Left renal cortex interstitium (tissue), 4 donors: ENCODE results near the gene QRSL1. TPM values are rescaled to one million over a fixed set of nuclear protein-coding genes. Genes with fewer than 3 reads are reported as not detected.
"Not testable (repeated sequence)": the region's sequence is repeated elsewhere in the genome, so short reads cannot be mapped to it uniquely, and the experiment has no call there.

ENCODE experiments used
- DNase-seq, 4 donors: peaks; one replicate each; pipeline ENCODE4 v3.0.0-alpha.2; 2013; ENCODE audit warnings: low read depth in 4 of 4, low spot score in 2 of 4, missing footprints in 1 of 4
- polyA plus RNA-seq, 4 donors: library from polyadenylated mRNA; unstranded; fragments of 120-200 nt; gene quantifications; one replicate each; pipeline ENCODE4 v1.2.1, GENCODE V29; 2013; ENCODE audit not compliant: insufficient read length in 4 of 4

Gene QRSL1
- polyA plus RNA-seq, 4 donors: 14.9 to 22.6 (median 18.6) TPM

GRCh38 chr6:106622412-106622811 is 7.0 kb upstream of the QRSL1 start:
- no peak for DNase-seq

DNA sequence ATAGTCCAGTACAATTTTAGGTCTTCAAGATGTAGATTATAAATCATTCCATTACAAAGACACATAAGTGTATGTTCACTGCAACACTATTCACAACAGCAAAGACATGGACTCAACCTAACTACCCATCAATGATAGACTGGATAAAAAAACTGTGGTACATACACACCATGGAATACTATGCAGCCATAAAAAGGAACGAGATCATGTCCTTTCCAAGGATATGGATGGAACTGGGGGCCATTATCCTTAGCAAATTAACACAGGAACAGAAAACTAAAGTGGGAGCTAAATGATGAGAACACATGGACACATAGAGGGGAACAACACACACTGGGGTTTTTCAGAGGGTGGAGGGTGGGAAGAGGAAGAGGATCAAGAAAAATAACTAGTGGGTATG is 6.3 kb upstream of the QRSL1 start:
- DNase-seq: no peak

DNA sequence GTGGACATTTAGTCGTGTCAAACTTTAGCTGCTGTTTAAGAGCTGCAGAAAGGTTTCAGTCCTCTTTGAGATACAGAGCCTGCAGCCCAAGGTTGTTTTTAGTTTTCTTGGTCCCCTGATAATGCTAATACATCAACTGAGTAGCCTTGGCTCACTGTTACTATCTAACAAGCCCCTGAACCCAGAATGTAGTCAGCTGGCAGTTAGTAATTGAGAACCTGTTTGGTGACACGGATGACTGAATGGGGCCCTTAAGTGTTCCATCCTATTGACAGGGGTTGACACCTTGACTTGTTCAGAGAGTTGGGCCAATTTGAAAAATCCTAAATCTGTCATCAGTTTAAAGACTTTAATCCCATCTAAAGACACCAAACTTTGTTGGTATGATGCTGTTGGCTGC is 2.9 kb upstream of the QRSL1 start:
- DNase-seq: no peak

DNA sequence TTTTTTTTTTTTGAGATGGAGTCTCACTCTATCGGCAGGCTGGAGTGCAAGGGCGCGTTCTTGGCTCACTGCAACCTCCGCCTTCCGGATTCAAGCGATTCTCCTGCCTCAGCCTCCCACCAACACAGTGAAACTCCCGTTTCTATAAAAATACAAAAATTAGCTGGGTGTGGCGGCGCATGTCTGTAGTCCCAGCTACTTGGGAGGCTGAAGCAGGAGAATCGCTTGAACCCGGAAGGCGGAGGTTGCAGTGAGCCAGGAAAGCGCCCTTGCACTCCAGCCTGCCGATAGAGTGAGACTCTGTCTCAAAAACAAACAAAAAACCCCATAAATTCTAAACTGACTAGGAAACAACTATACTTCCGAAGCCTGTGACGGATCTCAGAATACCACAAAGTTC is 1.6 kb upstream of the QRSL1 start:
- DNase-seq: not testable (repeated sequence)

DNA sequence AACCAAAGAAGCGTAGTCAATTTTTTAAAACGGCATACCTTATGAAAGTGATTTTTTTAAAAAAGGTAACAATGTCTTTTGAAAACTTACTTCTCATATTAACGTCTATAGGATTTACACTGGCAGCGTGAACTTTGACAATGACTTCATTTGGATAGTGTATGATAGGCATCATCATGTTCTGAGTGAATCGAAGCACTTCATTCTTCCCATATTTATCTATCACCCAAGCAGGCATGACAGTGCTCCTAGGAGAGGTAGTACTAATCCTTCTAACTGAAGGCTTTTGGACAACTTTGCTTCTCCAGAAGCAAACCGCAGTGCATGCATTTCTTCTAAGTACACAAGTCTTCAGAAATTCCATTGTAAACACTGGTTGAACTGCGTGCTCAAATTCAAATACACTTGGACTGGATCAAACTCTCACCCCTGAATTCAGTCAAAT is 698 bp upstream of the QRSL1 start:
- no peak for DNase-seq

- no peak for DNase-seq
These were observed 433 bp downstream of the QRSL1 start for GRCh38 chr6:106629859-106630163.

GRCh38 chr6:106630366-106630765 is 988 bp downstream of the QRSL1 start:
- no peak for DNase-seq

- DNase-seq: no peak
These were observed 2.0 kb downstream of the QRSL1 start for GRCh38 chr6:106631346-106631745.

- DNase-seq: no peak
These were observed 5.2 kb downstream of the QRSL1 start for GRCh38 chr6:106634565-106634964.

- DNase-seq: no peak
These were observed 7.8 kb downstream of the QRSL1 start for GRCh38 chr6:106637051-106637716.

GRCh38 chr6:106637717-106638341 is 8.5 kb downstream of the QRSL1 start:
- DNase-seq: no peak

DNA sequence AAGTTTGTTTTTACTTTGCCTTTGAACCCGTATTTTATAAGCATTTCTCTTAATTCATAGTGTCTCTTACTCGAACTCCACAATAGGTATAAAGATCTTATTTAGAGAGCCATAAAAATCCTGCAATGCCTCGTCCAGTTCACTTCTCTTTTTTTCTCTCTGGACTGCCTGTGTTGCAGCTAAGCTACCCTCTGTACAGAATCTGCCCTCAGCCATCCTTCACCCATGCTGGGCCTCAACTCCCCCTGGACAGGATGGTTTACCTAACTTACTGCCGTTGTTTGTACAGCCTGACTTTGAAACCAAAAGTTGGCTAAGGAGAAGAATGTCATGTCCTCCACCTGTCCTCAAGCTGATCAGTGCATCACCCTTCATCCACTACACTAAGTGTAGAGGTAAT is 10.4 kb downstream of the QRSL1 start:
- no peak for DNase-seq

DNA sequence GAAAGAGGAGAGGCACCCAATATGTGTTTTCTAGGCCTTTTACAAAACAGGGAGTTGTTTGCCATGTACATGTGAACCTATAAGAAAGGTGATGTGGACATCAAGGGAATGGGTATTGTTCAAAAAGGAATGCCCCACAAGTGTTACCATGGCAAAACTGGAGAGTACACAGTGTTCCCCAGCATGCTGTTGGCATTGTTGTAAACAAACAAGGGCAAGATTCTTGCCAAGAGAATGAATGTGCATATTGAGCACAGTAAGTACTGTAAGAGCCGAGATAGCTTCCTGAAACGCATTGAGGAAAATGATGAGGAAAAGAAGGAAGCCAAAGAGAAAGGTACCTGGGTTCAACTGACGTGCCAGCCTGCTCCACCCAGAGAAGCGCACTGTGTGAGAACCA is 13.1 kb downstream of the QRSL1 start:
- no peak for DNase-seq

GRCh38 chr6:106643061-106643460 is 13.7 kb downstream of the QRSL1 start:
- no peak for DNase-seq

DNA sequence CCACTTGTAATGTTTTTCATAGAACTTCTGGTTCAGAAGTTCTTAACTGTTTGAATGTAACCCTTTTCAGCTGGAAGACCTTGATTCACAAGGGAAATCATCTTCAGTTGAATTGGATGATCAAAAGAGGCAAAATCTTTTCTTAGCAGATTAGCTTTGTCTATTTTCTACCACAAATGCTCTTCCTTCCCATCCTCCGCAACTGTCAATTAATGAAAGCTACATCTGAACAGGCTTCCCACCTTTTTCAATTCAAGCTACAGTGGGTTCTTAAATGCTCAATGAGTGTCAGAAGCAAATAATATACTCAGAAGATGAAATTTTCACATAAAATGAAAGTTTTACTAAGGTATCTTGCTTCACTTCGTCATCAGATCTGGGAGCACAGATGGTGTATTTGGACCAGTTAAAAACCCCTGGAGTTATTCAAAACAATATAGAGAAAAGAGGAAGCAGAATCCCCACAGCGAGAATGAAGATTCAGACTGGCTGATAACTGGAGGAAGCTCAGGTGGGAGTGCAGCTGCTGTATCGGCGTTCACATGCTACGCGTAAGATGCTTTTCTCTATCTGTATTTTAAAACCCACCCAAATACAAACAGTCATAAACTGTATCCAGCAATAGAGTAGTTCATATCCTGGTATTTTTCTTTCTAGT is 19.4 kb downstream of the QRSL1 start:
- no peak for DNase-seq

- DNase-seq: no peak
These were observed 29.1 kb downstream of the QRSL1 start for GRCh38 chr6:106658469-106658868.

GRCh38 chr6:106659859-106660258 is 30.5 kb downstream of the QRSL1 start:
- no peak for DNase-seq

- DNase-seq: no peak
These were observed 33.1 kb downstream of the QRSL1 start for GRCh38 chr6:106662458-106662857.

DNA sequence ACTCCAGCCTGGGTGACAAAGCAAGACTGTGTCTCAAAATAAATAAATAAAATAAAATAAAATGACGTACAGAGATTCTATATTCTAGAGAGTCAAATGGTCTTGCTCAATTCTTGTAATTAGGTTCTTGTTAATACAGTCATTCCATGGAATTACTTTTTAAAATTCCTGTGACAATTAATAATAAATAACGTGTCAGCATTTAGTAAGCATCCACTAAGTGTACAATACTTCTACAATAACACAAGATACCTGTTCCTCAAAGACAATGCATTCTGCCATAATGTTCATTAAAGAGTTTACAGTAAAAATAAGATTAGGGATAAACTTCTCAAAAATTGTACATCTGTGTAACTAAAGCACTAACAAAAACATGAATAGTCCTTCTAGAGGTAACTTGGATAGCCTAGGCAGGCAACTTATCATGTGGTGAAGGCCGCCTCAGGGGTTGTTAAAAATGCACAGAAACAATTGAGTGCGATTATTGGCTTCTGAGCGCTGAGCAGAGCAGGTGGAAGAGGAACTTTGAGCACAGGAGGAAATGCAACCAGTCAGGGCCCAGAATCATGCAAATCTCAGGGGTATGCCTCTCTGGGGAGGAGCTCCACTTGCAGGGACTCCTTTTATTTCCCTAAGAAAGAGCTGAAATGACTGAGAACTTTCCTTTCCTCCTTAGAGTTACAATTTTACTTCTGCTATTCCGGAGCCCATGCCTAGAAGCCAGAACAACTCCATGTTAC is 37.1 kb downstream of the QRSL1 start:
- no peak for DNase-seq

DNA sequence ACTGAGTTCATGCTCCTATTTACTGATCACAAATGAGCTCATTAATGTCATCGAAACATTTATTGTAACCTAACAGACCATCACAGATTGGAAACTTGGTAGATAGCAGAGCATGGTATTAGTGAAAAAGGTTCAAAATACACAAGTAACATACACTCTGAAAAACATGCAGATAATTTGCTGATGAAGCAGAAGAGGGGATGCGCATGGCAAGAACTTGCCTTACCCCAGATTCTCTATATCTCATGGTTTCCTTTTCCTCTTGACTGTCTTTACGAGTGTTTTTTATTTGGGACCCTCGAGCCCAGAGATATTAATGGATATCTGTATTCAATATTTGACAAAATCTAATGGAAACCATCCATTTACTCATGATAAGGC is 37.6 kb downstream of the QRSL1 start:
- no peak for DNase-seq

DNA sequence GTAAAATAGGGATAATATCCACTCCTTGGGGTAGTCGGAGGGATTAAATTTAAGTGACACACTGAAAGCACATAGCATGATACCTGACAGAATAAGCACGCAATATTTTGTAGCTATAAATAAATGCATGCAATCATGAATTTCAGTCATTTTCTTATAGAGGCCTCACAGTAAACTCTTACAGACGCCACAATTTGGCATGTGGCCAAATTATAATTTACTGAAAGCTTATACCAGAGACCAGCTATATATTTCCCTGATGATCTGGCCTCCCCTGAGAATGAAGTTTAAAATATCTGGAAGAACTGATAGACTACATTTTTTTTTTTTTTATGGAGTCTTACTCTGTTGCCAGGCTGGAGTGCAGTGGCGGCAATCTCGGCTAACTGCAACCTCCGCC is 40.9 kb downstream of the QRSL1 start:
- DNase-seq: no peak

GRCh38 chr6:106671651-106672050 is 42.3 kb downstream of the QRSL1 start:
- DNase-seq: no peak
